ENCODE data around the gene ZNF550. TPM values are rescaled to one million over a fixed set of nuclear protein-coding genes. Genes with fewer than 3 reads are reported as not detected.
A peak's percentile ranks its signal among the peaks of the same experiment; 100 is the strongest.

The ZNF550 gene
- total and polyA plus RNA-seq, 10 donors: 5.4 to 39.5 (median 11.4) TPM

DNA sequence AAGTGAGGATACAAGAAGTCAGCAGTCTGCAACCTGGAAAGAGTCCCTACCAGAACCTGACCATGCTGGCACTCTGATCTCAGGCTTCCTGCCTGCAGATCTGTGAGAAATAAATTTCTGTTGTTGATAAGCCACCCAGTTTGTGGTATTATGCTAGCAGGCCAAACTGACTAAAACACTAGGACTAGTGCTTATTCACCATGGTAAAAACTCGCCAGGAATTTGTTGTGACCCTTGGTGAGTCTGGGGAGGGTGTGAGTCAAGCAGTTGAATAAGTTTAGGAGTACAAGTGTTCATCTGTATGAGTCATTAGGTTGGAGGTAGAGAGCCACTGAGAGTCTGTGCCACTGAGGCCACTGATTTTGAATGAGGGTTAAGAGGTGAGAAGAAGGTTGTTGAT, 27.9 kb upstream of the ZNF550 start:
- DNase-seq: no peak
- 81 to 95% (median 90%) methylated on average over 1 of the region's 1 CpG for WGBS, 5 donors
- intact Hi-C loops (cut with DNase I; ENCODE audit: low total_unique reads): no loop called here
- no peak overlapping the region for H3K4me3 ChIP-seq
- peaks cover 37 to 92% (median 87%) of the 10 kb centered on the region in 8 donors for H3K9me3 ChIP-seq
- no peaks in the 10 kb centered on the region for H3K27me3 ChIP-seq (replicated peaks in 1 of 7)
- H3K27ac ChIP-seq: no peak overlapping the region
- TF ChIP-seq POLR2AphosphoS5 (IDR thresholded peaks at IDR 0.05) (no peak), POLR2A (IDR thresholded peaks at IDR 0.05) (no peak)
- TF ChIP-seq, protein P1, sequence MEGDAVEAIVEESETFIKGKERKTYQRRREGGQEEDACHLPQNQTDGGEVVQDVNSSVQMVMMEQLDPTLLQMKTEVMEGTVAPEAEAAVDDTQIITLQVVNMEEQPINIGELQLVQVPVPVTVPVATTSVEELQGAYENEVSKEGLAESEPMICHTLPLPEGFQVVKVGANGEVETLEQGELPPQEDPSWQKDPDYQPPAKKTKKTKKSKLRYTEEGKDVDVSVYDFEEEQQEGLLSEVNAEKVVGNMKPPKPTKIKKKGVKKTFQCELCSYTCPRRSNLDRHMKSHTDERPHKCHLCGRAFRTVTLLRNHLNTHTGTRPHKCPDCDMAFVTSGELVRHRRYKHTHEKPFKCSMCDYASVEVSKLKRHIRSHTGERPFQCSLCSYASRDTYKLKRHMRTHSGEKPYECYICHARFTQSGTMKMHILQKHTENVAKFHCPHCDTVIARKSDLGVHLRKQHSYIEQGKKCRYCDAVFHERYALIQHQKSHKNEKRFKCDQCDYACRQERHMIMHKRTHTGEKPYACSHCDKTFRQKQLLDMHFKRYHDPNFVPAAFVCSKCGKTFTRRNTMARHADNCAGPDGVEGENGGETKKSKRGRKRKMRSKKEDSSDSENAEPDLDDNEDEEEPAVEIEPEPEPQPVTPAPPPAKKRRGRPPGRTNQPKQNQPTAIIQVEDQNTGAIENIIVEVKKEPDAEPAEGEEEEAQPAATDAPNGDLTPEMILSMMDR (IDR thresholded peaks at IDR 0.05 in 8 of 11, conservative IDR thresholded peaks at IDR 0.05 in 3 of 11): no peak
- peaks cover 6 to 26% (median 16%) of the 10 kb centered on the region in 6 donors for H3K4me1 ChIP-seq
- H3K36me3 ChIP-seq: peaks cover 27 to 80% (median 63%) of the 10 kb centered on the region in 6 donors

DNA sequence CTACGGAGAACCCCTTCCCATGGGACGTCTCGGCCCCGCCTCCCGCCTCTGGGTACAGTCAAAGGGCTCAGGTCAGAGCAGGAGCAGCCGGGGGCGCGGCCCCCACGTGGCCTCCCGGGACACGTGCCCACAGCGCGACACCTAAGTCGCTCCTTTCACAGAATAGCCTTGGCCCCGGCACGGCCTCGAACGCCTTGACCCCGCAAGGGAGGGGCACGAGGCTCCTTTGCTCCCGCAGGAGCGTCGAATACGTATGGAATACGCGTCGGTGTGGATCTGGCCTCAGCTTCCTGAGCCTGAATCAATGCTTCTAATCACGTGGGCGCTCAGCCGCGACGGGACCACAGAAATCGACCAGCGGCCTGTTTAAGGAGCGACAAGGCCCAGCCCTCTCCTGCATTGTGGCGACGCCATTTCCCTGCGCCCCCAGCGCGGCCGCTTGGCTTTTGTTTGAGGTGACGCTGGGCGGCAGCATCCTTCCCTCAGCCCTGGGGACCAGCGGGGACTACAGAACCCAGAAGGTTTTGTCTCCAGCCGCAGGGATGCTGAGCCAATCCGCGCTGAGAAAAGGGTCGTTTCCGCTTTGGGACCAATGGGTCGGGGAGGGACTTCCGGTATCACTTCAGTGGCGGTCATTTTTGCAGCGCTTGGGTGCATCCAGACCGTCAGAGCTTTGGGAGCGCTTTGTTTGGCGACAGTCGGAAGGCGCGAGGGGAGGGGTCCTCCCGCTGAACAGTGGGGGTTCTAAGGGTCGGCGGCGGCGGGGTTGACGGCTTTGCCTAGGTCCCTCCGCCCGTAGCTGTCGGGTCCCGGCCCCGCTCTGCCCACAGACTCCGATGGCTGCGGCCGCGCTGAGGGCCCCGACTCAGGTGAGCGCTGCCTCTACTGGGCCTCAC, 24.1 kb upstream of the ZNF550 start, which contains the start of gene ZIK1:
TSS of gene ZIK1 (plus strand) at position 625 of the 896 bp plus-strand sequence. CDS start at position 837, 212 bp downstream.
- intact Hi-C loops (cut with DNase I; ENCODE audit: low total_unique reads): no loop called here
- WGBS, 5 donors: 2 to 11% (median 4%) methylated on average over 24 to 76 of the region's 76 CpGs
- TF ChIP-seq POLR2A (IDR thresholded peaks at IDR 0.05) (peak in 1 of 3 donors; percentile 37), POLR2AphosphoS5 (IDR thresholded peaks at IDR 0.05) (peak; percentile 87 to 90 (median 88))
- TF ChIP-seq, protein P1 (IDR thresholded peaks at IDR 0.05 in 8 of 11, conservative IDR thresholded peaks at IDR 0.05 in 3 of 11): peak in 5 of 11 experiments; percentile 24 to 39 (median 28)

DNA sequence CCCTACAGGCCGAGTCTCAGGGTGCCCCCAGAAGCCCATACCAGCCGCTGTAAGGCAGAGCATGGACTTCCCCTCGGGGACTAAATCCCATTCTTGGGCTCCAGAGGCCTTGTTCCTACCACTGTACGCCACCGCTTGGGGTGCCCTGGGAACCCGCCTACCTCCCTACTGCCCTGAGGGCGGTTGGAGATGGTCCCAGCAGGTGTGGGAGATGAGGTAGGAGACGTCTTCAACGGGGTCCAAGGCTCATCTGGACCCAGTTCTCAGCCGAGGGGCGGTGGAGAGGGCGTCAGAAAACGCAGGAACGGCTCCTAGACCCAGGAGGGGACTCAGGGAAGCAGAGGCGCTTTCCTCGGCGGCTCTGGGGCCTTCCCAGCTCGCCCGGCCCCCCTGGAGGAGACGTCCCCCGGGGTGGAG, 23.4 kb upstream of the ZNF550 start:
- TF ChIP-seq POLR2A (IDR thresholded peaks at IDR 0.05) (no peak), POLR2AphosphoS5 (IDR thresholded peaks at IDR 0.05) (no peak)
- TF ChIP-seq, protein P1 (IDR thresholded peaks at IDR 0.05 in 8 of 11, conservative IDR thresholded peaks at IDR 0.05 in 3 of 11): no peak
- H3K9me3 ChIP-seq: peaks cover 3 to 74% (median 45%) of the 10 kb centered on the region in 8 donors
- peaks cover 0 to 38% (median 27%) of the 10 kb centered on the region in 6 donors for H3K36me3 ChIP-seq
- DNase-seq: no peak
- H3K4me1 ChIP-seq: peaks cover 10 to 38% (median 22%) of the 10 kb centered on the region in 6 donors
- intact Hi-C loops (cut with DNase I; ENCODE audit: low total_unique reads): no loop called here
- H3K27me3 ChIP-seq (replicated peaks in 1 of 7): no peaks in the 10 kb centered on the region
- H3K27ac ChIP-seq: peak overlapping the region in 6 of 8 donors; percentile 51 to 83 (median 74)
- peak overlapping the region; percentile 53 to 83 (median 76) for H3K4me3 ChIP-seq
- WGBS, 5 donors: 43 to 56% (median 48%) methylated on average over 12 to 21 of the region's 21 CpGs

More for the DNA sequence above, 24.1 kb upstream of the ZNF550 start, which contains the start of gene ZIK1:
- H3K36me3 ChIP-seq: peaks cover 3 to 45% (median 34%) of the 10 kb centered on the region in 6 donors
- H3K27ac ChIP-seq: peak within 1 kb of the TSS; percentile 51 to 83 (median 74)
- peaks cover 10 to 34% (median 19%) of the 10 kb centered on the region in 6 donors for H3K4me1 ChIP-seq
- H3K27me3 ChIP-seq (replicated peaks in 1 of 7): no peaks in the 10 kb centered on the region
- H3K9me3 ChIP-seq: peaks cover 5 to 80% (median 51%) of the 10 kb centered on the region in 8 donors
- H3K4me3 ChIP-seq: peak within 1 kb of the TSS; percentile 53 to 83 (median 76)
- DNase-seq: peak; percentile 96

Data from spleen (tissue), 11 donors.